Stimulated activated CD4-positive, alpha-beta T cell treated with anti-CD3 and anti-CD28 coated beads, Interleukin-12 subunit alpha, Interleukin-12 subunit beta, amount 100 ng/mL, for 24 hours (primary cell): ENCODE data around the gene ZNG1C.
"Not testable (repeated sequence)": the region's sequence is repeated elsewhere in the genome, so short reads cannot be mapped to it uniquely, and the experiment has no call there.

Source experiments
- DNase-seq, 2 experiments: peaks; one replicate each; pipeline ENCODE4 v3.0.0-alpha.2; 2020; ENCODE audit warnings: low read depth in 2 of 2

The ZNG1C gene

GRCh38 chr9:68241683-68242082, at the start of gene ZNG1C:
Gene ZNG1C, plus strand, starts transcription at chr9:68241983. Its CDS starts 49 bp downstream, at chr9:68242032.
- not testable (repeated sequence) for DNase-seq

- DNase-seq, result not testable (repeated sequence)
Observed at GRCh38 chr9:68242437-68242836, 654 bp downstream of the ZNG1C start.

DNA sequence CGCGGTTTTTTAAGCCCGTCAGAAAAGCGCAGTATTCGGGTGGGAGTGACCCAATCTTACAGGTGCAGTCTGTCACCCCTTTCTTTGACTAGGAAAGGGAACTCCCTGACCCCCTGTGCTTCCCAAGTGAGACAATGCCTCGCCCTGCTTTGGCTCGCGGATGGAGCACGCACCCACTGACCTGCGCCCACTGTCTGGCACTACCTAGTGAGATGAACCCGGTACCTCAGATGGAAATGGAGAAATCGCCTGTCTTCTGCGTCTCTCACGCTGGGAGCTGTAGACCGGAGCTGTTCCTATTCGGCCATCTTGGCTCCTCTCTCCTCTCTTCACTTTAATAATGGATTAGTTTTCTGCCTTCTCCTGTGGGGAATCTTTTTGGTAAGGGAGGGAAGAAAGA, 39.3 kb downstream of the ZNG1C start:
- not testable (repeated sequence) for DNase-seq

DNA sequence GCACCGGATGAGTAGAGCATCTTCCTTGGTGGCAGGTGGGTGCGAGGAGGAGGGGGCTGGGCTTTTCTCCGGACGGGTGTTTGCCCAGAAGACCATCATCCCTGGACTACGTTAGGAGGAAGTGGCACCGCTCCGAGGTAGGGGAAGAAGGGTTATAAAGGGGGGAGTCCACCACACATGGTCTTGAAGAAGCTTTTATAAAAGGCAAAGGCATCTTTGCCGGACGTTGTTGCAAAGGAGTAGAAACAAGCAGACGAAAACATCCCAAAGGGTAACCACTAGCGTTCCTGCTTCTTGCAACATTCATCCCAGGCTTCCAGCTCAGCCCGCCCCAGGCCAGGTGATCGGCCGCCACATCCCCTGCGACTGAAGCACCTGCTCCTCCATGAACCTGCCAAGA, 60.8 kb downstream of the ZNG1C start, which contains the start of gene FOXD4L3:
FOXD4L3 (plus strand) TSS at position 301 of the 400 bp plus-strand sequence; CDS start at position 386, 85 bp downstream.
- not testable (repeated sequence) for DNase-seq

DNA sequence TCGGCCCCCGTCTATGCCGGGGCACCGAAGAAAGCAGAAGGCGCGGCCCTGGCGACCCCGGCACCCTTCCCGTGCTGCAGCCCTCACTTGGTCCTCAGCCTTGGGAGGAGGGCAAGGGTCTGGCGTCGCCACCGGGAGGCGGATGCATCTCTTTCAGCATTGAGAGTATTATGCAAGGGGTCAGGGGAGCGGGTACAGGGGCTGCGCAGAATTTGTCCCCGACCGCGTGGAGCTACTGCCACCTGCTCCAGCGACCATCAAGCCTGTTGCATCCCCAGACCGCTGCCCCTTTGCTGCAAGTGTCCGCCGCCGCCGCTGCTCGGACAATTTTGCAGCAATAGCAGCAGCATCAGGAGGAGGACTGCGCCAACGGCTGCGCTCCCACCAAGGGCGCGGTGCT, 62.0 kb downstream of the ZNG1C start:
- DNase-seq, result not testable (repeated sequence)

DNA sequence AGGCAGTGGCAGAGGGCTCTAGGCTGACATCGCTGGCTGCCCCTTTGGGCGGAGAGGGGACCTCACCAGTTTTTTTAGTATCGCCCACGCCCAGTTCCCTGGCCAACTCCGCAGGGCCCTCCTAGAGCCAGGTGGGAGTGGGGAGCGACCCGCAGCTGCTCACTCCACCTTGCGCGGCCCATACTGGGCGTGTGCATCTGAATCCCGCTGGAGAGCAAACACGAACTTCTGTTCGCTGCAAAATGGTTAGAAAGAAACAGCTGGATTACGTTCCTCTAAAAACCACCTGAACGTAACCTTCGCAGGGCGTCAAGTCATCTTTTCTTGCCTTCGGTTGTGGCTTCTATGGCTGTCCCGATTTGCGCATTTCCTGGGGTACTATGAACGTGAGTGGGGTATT, 62.4 kb downstream of the ZNG1C start:
- DNase-seq, result not testable (repeated sequence)

DNA sequence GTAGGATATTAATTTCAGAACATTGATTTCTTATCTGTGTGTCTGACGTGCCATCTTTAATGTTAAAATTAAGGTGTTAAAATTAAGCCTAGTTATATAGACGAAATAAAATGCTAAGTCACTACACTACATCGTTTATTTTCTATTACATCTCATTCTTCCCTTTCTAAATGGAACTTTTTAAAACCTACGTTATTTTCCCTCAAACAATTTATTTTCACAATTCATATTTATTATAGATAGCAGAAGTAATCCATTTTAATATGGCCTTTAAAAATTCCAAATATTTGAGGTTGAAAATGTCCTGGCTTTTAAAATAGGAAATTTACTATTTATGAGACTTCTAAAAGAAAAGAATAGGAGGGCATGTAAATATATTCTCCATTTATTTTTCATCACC, 63.0 kb downstream of the ZNG1C start:
- not testable (repeated sequence) for DNase-seq

DNA sequence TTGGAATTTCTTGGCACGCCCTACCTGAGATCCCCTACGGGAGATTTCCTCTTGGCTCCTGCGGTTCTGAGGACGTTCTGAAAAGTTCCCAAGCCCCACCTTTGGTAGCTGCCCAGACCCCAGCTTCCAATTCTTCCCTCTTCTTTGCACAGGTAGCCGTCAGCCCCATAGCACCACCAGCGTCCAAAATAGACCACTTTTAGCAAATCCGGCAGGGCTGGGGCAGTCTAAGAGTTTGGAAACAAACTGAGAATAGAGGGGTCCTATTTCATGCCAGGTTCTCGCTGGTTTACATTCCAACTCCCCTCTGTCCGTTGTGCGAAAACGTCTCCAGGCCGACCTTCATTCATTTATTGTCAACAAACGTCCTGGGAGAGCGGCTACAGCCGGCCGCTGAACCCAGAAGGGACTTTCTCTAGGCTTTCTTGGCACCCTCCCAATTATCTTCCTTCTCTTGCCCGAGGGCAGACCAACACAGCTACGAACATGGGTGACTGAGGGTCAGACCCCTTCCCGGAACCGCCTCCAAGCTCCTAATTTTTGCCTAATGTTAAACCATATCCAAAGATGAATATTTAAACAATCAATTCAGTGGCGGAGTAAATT, 64.0 kb downstream of the ZNG1C start:
- DNase-seq, result not testable (repeated sequence)

GRCh38 chr9:68306391-68306964, 64.7 kb downstream of the ZNG1C start:
- not testable (repeated sequence) for DNase-seq

DNA sequence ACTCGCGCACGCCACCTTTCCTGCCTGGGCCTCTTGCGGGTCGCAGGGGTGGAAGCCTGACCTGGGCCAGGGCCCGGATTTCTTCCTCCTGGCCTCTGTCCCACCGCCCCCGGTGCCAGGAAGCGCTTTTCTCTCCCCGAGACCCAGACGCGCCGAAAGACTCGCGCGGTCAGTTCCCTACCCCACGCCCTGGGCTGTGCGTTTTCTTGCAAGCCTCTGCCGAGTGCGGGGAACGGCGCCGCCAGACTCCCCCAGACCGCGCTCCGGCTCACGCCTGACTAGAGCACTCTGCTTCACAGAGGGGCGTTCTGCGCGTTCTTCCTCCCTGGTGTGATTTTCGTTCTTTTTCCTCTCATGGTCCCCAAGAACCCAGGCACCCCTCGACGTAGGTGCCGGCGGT, 65.3 kb downstream of the ZNG1C start:
- not testable (repeated sequence) for DNase-seq

DNA sequence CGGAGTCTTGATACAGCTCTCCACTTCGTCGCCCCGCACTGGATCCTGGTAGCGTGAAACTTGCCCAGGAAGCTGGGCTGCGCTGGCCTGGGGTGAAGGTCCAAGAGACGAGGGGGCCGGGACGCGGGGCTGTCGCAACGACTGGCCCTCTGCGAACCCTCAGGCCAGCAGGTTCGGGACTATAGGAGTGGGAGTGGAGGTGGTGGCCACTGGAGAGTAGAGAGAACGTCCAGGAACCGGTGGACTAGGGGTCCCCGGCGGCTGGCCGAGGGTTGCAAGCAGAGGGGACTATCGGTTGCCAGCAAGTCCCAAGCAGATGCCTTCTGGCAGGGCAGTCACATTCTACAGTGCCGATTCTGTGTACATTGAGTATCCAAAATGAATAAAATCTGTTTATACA, 65.9 kb downstream of the ZNG1C start:
- not testable (repeated sequence) for DNase-seq

GRCh38 chr9:68311208-68311607, 69.4 kb downstream of the ZNG1C start:
- DNase-seq, result not testable (repeated sequence)

DNA sequence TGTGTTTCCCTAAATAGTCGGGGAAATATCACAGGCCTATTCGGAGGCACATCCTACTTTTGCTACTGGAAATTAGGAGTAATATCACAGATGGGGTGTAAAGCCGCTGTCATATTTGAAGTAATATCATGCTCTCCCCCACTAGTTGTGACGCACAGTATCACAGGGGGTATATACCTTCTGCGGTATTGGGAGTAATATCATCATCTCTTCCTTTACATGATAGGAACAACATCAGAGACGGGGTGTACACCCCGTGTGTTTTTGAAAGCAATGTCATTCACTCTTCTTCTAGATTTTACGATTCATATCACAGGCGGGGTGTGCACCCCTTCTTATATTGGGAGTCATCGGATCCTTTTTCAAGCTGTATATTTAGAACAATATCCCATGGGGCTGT, 76.4 kb downstream of the ZNG1C start:
- DNase-seq, result not testable (repeated sequence)

- not testable (repeated sequence) for DNase-seq
Observed at GRCh38 chr9:68323749-68324148, 82.0 kb downstream of the ZNG1C start.

GRCh38 chr9:68324518-68324917, 82.7 kb downstream of the ZNG1C start:
- DNase-seq, result not testable (repeated sequence)

- DNase-seq, result not testable (repeated sequence)
Observed at GRCh38 chr9:68329106-68329505, 87.3 kb downstream of the ZNG1C start.

- DNase-seq, result not testable (repeated sequence)
Observed at GRCh38 chr9:68330531-68331173, 88.9 kb downstream of the ZNG1C start.

DNA sequence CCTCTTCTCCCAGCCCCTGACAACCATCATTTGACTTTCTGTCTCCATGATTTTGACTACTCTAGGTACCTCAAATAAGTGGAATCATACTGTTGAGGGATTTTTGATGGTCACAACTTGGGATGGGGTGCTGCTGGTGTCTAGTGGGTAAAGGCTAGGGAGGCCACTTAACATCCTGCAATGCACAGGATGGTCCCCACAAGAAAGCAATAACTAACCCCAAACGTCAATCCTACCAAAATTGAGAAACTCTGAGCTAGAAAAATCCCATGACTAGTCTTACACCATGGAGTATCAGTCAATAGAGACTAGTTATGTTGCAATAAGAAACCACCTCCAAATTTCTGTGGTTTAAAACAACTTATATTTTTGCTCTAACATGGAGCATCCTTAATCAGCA, 90.3 kb downstream of the ZNG1C start:
- not testable (repeated sequence) for DNase-seq

- DNase-seq, result not testable (repeated sequence)
Observed at GRCh38 chr9:68335935-68336334, 94.2 kb downstream of the ZNG1C start.

- DNase-seq, result not testable (repeated sequence)
Observed at GRCh38 chr9:68336639-68337339, 95.0 kb downstream of the ZNG1C start.

- DNase-seq, result not testable (repeated sequence)
Observed at GRCh38 chr9:68338000-68338399, 96.2 kb downstream of the ZNG1C start.
